GM21723 (cell line): Measurements from ENCODE around the gene VGF.

Experiments used
- ATAC-seq: cut with Tn5 transposase; IDR thresholded peaks from one replicate; pipeline ENCODE4 v1.9.1; 2021; ENCODE audit warnings: mild to moderate bottlenecking, moderate library complexity; ENCODE audit not compliant: unreplicated experiment

Gene VGF

GRCh38 chr7:101186194-101186593, 20.8 kb upstream of the VGF start:
- no peak for ATAC-seq

DNA sequence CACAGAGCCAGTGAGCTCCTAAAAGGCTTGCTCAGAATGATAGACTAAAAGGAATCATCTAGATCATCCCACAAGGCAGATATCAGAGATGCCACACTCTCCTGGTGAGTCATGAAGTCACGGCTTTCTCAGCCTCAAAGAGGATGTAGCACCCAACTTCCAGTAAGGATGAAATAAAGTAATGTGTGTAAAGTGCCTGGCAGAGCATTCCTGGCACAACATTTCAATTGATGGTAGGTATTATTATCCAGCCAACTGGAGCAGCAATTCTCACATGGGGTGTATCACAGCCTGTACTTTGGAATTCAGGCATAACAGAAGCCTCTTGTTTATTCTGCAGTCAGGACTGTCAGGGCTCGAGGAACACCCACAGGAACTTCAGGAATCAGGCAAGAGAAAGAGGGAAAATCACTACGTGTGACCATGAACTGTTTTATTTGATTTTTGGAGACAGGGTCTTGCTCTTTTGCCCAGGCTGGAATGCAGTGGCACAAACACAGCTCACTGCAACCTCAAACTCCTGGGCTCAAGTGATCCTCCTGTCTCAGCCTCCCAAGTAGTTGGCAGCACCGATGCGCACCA, 20.0 kb upstream of the VGF start:
- no peak for ATAC-seq

DNA sequence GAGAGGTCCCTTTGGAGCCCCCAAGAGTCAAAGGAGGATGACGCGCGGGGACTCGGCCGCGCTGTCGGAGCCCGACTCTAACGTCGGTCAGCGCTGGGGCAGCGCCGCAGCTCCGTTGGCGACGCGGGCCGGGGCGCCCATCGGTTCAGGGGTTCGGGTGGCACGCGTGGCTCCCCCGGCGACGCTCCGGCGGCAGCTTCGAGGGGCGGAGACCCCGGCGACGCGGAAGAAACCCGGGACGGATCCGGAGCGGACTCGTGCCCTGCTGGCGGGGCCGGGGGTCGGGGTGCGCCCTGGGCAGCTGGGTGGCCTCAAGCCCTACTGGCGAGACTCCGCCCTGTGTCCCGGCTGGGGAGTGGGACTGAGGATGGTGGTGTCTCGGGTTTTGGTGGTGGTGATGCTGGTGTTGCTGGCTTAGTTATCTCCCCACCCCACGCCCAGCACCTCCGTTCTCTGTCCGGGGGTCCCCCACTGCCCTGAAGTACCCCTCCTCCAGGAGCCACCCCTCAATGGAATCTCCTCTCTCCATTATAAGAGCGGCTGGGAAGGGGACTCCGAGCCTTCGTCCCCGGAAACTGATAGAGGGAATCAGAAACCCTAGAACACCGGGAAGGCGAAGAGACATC, 14.9 kb upstream of the VGF start, which contains the start of gene NAT16:
Gene NAT16 (minus strand): TSS at position 164 of the 626 bp plus-strand sequence. CDS start 5,486 bp downstream, outside the sequence.
- ATAC-seq = no peak

DNA sequence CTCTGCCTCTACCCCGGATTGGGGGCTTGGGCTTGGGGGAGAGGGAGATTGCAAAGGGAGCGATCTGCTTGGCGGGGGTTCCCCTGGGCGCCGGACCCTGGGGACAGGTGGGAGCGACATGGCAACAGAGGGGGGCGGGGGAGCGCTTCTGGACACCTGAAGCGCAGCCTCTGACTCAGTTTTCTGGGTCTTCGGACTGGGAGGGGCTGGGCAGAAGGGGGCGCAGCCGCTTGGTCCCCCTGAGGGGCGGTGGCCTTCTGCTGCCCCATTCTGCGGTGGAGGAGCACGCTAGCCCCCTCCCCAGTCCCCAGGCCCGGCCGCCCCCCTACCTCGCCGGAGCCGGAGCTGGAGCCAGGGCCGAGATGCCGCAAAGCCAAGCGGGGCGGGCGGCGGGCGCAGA, 14.3 kb upstream of the VGF start:
- ATAC-seq = no peak

GRCh38 chr7:101179117-101179516, 13.7 kb upstream of the VGF start:
- ATAC-seq = no peak

DNA sequence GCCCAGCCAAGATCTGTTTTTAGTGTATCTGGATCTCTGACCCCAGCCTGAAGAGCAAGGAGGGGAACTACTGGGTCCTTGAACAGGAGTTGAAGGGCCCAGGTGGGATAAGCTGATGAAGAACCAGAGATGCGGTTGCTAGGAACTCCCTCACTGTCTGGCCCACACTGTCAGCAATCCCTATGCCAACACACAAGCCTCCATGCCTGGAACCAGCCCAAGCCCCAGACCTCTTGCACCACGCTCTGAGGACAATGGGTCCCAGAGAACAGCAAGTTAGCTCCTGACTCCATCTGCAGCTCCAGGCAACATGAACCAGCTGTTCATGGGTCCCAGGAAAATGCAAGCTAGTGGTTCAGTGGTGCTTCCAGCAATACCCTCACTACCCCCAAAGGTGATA, 12.3 kb upstream of the VGF start:
- no peak for ATAC-seq

DNA sequence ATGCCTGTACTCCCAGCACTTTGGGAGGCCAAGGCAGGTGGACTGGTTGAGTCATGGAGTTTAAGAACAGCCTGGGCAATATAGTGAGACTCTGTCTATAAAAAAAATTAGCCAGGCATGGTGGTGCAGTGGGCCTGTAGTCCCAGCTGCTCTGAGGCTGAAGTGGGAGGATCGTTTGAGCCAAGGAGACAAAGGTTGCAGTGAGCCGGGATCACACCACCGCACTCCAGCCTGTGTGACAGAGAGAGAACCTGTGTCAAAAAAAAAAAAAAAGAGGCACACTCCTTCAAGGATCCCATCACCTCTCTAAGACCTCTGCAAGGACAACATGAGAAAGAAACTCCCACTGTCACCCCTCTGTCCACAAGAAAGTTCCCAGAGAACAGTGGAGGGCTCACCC, 10.3 kb upstream of the VGF start:
- ATAC-seq = no peak

DNA sequence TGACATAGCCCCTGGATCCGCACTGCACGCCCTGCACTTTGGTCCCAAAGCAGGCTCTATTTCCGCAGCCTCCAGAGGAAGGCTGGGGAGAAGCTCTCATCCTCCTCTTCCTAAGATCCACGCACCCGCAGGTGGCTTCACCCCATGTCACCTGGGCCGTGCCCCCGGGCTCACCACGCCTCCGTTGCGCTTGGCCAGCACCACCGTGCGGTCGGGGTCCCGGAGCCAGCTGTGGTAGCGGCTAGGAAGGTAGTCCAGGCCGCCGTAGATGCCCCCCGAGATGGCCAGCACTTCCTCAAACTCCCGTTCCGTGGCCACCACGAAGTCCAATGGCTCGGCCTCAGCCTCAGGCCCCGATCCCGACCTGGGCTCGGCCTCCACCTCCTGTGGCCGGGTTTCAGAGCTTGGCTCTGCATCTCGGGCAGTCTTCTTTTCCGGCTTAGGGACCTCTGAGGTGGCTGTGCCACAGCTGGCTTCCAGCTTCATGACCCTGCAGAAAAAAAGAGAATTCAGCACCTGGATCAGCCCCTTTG, 9.0 kb upstream of the VGF start:
- no peak for ATAC-seq

GRCh38 chr7:101173752-101174244, 8.4 kb upstream of the VGF start:
- ATAC-seq = peak; percentile 54

- no peak for ATAC-seq
Observed at GRCh38 chr7:101172854-101173751, 7.7 kb upstream of the VGF start.

GRCh38 chr7:101172005-101172853, 6.9 kb upstream of the VGF start:
- ATAC-seq = no peak

DNA sequence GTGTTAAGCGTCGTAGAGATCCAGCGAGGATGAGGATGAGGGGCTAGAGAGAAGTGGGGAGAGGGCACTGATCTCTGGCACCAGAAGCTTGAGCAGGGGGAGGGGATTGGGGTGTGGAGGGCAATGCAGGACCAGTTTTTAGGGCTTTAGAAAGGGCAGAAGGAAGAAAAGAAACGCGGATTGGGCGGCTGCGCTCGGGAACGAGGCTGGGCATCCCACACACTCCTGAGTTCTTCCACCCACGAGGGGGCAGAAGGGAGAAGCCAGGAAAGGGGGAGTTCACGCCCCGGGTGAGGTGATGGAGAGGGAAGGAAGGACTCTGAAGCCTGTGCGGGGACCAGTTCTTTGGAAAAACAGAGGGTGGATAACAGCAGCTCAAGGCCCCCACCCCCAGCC, 6.1 kb upstream of the VGF start:
- no peak for ATAC-seq

DNA sequence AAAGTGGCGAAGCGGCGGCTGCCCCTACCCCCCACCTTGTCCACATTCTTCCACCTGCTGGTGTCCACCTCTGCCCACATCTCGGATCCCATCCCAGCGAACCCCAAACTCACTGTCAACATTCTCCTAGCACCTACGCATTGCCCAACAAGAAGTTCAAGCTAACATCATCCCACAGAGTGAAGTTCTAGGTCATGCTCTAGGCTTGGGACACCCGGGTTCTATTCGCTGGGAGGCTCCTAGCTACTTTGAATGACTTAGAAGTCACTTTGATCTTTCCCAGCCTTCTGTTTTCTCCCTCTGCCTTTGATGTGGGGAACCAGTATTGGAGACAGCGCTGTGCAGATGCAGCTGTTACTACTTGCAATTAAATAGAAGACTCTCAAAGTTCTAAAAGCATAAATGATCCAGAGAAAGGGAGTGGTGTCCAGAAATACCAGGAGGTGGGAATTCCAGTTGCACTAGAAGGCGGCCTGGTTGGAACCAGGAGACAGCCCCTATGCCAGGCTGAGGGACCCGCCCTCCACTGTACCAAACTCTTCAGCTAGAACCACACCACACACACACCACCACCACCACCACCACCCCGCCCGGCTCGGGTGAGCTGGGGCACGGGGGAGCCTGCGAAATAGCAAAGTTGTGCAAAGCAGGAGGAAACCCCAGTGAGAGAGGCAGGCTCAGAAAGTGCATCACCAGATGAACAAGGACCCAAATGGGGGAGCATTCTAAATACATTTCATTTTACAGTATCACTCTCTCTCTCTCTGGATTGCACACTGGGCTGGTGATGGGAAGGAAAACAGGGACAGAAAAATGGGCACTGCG, 5.5 kb upstream of the VGF start:
- no peak for ATAC-seq

DNA sequence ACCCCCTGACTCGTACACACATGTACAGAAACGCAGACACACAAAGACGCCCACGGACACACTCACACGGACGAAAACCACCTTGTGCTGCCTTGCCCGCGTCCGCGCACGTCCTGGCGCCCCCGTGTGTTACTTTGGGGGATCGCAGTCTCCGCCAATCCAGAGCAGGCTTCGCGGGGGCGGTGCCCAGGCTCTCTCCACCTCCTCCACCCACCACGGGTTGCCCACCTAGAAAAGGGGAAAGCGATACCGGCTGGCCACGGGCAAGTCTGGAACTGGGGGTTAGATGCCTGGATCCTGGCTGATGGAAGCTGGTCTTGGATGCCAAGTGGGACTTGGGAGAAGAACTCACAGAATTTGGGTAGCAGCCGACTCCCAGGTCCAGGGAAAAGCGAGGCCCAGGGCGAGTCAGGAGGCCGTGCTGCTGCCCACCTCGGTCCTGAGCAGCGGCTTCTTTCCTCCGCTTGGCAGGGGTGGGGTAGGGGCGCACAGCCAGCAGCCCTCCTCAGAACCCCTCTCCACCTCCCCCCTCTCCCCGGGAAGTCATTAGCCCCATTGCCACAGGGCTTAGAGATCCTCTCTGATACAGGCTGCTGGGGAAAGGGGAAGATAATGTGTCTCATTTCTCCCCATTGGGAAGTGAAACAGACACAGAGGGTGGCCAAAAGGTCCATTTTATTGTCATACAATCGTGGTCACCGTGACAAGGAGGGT, 4.6 kb upstream of the VGF start:
- peak; percentile 48 for ATAC-seq

GRCh38 chr7:101169110-101169837, 3.9 kb upstream of the VGF start:
- ATAC-seq = no peak

DNA sequence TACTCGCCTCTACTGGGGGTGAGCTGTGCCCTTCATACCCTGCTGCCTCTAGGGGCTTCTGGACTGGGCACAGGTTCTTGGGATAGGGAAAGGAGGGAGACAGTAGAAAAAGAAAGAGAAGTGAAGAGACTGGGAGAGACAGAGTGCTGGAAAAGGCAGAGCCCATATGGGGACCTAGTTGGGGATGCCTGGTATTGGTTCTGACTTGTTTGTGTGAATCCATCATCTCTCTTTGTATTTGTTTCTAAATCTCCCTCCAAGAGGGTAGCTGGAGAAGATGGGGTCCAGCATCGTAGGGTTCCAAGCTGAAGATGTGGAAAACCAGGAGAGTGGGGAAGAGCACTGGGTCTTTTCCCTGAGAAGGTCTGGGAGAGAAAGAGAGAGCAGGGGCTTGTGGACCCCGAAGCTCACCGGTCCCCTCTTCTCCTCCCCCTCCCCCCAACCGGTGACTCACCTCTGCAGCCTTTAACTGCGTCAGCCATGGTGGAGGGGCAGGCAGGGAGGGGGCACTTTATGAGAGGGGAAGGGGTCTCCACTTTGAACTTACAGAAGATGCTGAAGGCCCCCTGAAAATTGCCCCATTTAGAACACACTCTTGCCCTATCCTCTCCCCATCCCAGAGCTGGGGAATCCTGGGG, 3.2 kb upstream of the VGF start:
- ATAC-seq = no peak

GRCh38 chr7:101167645-101168411, 2.5 kb upstream of the VGF start:
- ATAC-seq = no peak
